Measurements from ENCODE around the gene PLXNB1. TPM values are rescaled to one million over a fixed set of nuclear protein-coding genes. Genes with fewer than 3 reads are reported as not detected.

Gene PLXNB1
- polyA plus RNA-seq, 2 of the 4 experiments (the other 2 are of a cell fraction) = 10.0 to 20.9 TPM

- Histone ChIP-seq H3K4me3 (no peak overlapping the region), H3K4me1 (peaks cover 10% of the 10 kb centered on the region), H3K27ac (no peak overlapping the region), H3K4me2 (no peak overlapping the region), H3K9me3 (no peaks in the 10 kb centered on the region)
- FAIRE-seq (no peak), ATAC-seq (no peak), DNase-seq (ENCODE audit: low read depth in 1 of 2, low spot score in 1 of 2) (no peak)
- POLR2A ChIA-PET = no interaction called here
- no peak for TF ChIP-seq SMC3 (IDR thresholded peaks at IDR 0.05)
- TF ChIP-seq TFCP2L1 (CRISPR knock-in tag; IDR thresholded peaks at IDR 0.05) = no peak
- no peak for TF ChIP-seq HOXA7 (CRISPR knock-in tag; IDR thresholded peaks at IDR 0.05)
- TF ChIP-seq FOSL2 (IDR thresholded peaks at IDR 0.05) = no peak
- no peak for TF ChIP-seq FOSL2 (CRISPR knock-in tag; IDR thresholded peaks at IDR 0.05)
- TF ChIP-seq USF2 (IDR thresholded peaks at IDR 0.05) = no peak
- no peak for TF ChIP-seq MAFK (IDR thresholded peaks at IDR 0.05; ENCODE audit: partially characterized antibody)
- TF ChIP-seq REST (IDR thresholded peaks at IDR 0.05) = no peak
- TF ChIP-seq JUN (IDR thresholded peaks at IDR 0.05) = no peak
- TF ChIP-seq MAX (IDR thresholded peaks at IDR 0.05) = no peak
- TF ChIP-seq CBX8 (IDR thresholded peaks at IDR 0.05) = no peak
- TF ChIP-seq RCOR1 (IDR thresholded peaks at IDR 0.05; ENCODE audit: low read depth, low read length) = no peak
- no peak for TF ChIP-seq BCL3 (IDR thresholded peaks at IDR 0.05)
- no peak for TF ChIP-seq POLR2AphosphoS2 (conservative IDR thresholded peaks at IDR 0.05; ENCODE audit: low read length)
- no peak for TF ChIP-seq KDM5A (IDR thresholded peaks at IDR 0.05)
- no peak for TF ChIP-seq EHMT2 (IDR thresholded peaks at IDR 0.05; ENCODE audit: low read depth)
- TF ChIP-seq MAZ (IDR thresholded peaks at IDR 0.05; ENCODE audit: borderline replicate concordance, low read depth, low read length) = no peak
- TF ChIP-seq E2F6 (IDR thresholded peaks at IDR 0.05; ENCODE audit: borderline replicate concordance, low read depth) = no peak
- no peak for TF ChIP-seq KDM1A (IDR thresholded peaks at IDR 0.05; ENCODE audit: low read depth)
- TF ChIP-seq HEYL (CRISPR knock-in tag; IDR thresholded peaks at IDR 0.05) = no peak
- CTCF ChIA-PET = no interaction called here
- 90% methylated on average over 4 of the region's 9 CpGs for WGBS (ENCODE audit: missing lambda C conversion rate)
These were observed 48.2 kb upstream of the PLXNB1 start for GRCh38 chr3:48477959-48478520.

- H3K9me3 ChIP-seq = no peaks in the 10 kb centered on the region
- no peak overlapping the region for H3K4me2 ChIP-seq
- H3K4me3 ChIP-seq = no peak overlapping the region
- POLR2A ChIA-PET = no interaction called here
- WGBS (ENCODE audit: missing lambda C conversion rate) = 89% methylated on average over 4 of the region's 9 CpGs
- ATAC-seq (no peak), DNase-seq (ENCODE audit: low read depth in 1 of 2, low spot score in 1 of 2) (no peak), FAIRE-seq (no peak)
- peaks cover 10% of the 10 kb centered on the region for H3K4me1 ChIP-seq
- CTCF ChIA-PET = interaction anchor here (0.8 to 0.9 kb wide), 2 partner anchors 73 to 159 kb away, joined by 3 read pairs; partner anchors contain the start of gene SLC26A6
- H3K27ac ChIP-seq = no peak overlapping the region
- TF ChIP-seq ZFP36 (IDR thresholded peaks at IDR 0.05; ENCODE audit: borderline replicate concordance, partially characterized antibody) (no peak), TFCP2L1 (CRISPR knock-in tag; IDR thresholded peaks at IDR 0.05) (no peak), MAX (IDR thresholded peaks at IDR 0.05) (no peak), E2F6 (IDR thresholded peaks at IDR 0.05; ENCODE audit: borderline replicate concordance, low read depth) (no peak), TP53 (CRISPR knock-in tag; IDR thresholded peaks at IDR 0.05) (no peak), POLR2A (IDR thresholded peaks at IDR 0.05; ENCODE audit: low read length) (no peak), EP300 (IDR thresholded peaks at IDR 0.05) (no peak), HMGXB4 (CRISPR knock-in tag; IDR thresholded peaks at IDR 0.05; ENCODE audit: borderline replicate concordance) (no peak), SMC3 (IDR thresholded peaks at IDR 0.05) (no peak), RNF2 (IDR thresholded peaks at IDR 0.05; ENCODE audit: borderline replicate concordance, low read depth) (no peak), CHD2 (IDR thresholded peaks at IDR 0.05; ENCODE audit: low read length, partially characterized antibody) (no peak), MAFK (IDR thresholded peaks at IDR 0.05; ENCODE audit: partially characterized antibody) (no peak), PHF8 (IDR thresholded peaks at IDR 0.05; ENCODE audit: borderline replicate concordance, low read depth) (no peak)
These were observed 46.7 kb upstream of the PLXNB1 start for GRCh38 chr3:48476426-48477053.

All from A549 (cell line).